HG03095 (cell line): ENCODE data around the gene TAAR6.
A peak's percentile ranks its signal among the peaks of the same experiment; 100 is the strongest.
"Not testable (repeated sequence)": the region's sequence is repeated elsewhere in the genome, so short reads cannot be mapped to it uniquely, and the experiment has no call there.

Experiments
- ATAC-seq: cut with Tn5 transposase; IDR thresholded peaks from one replicate; pipeline ENCODE4 v1.9.1; 2021; ENCODE audit warnings: moderate library complexity; ENCODE audit not compliant: unreplicated experiment

The TAAR6 gene

DNA sequence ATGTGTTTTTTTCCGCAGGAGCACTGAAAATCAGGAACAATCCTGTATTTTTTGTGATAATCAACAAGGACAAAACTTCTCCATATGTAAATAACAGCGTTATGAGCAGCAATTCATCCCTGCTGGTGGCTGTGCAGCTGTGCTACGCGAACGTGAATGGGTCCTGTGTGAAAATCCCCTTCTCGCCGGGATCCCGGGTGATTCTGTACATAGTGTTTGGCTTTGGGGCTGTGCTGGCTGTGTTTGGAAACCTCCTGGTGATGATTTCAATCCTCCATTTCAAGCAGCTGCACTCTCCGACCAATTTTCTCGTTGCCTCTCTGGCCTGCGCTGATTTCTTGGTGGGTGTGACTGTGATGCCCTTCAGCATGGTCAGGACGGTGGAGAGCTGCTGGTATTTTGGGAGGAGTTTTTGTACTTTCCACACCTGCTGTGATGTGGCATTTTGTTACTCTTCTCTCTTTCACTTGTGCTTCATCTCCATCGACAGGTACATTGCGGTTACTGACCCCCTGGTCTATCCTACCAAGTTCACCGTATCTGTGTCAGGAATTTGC, at the start of gene TAAR6:
TAAR6 (plus strand) TSS at position 102 of the 557 bp plus-strand sequence; CDS start at position 102, 0 bp downstream.
- ATAC-seq, result no peak

DNA sequence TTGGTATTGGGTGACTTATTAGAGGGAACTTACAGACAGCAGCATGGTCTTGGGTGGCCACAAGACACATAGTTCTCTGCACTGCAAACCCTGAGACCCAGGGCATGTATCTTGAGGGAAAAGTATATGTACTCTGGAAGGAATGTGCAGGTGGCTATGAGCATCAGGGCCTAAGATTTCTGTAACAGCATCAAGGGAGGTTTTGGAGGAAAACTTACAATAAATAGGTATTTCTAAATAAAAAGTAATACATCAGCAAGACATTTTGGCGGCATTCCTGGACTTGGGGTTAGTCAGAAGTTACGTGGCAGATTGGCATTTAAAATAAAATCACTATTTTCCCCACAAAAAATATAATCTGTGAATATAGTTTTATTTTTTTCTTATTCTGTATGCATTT, 49.2 kb upstream of the TAAR6 start:
- no peak for ATAC-seq

- ATAC-seq, result no peak
Observed at GRCh38 chr6:132524646-132525045, 45.5 kb upstream of the TAAR6 start.

DNA sequence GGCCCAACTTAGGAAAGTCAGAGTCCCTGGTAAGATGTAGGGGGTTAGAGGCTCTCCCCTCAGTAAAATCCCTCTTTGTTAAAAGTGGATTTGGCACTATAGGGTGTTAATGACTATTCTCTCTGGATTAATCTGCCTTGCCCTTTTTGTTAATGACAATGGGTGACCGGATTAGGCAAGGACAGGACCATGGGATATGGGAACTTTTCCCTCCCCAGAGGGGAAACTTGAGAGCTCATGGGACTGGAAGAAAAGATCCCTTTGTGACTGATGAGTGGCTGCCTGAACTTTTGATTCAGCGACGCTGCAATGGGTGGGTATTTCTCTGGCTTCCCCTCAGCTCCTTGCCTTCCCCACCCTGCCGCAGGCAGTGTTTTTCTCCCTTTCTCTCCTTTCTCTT, 44.3 kb upstream of the TAAR6 start:
- no peak for ATAC-seq

DNA sequence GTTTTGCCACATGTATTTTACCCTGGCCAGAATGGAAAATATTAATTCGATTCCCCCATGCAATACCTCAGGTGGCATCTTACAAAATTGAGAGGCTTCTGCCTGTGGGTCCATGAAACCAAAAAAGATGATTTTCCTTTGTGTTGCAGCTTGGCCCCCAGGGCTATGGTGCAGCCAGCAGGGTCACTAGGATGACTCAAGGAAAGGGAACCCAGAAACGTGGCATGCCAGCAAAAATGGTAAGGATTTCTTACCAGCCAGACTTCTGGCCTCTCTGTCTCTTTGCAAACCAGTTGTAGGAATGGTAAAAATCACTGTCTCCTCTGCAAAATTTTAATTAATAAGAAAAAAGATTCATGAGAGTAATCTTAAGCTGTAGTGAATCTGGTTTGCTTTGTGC, 43.7 kb upstream of the TAAR6 start:
- ATAC-seq, result no peak

GRCh38 chr6:132527791-132528190, 42.3 kb upstream of the TAAR6 start:
- ATAC-seq, result no peak

- peak; percentile 89 for ATAC-seq
Observed at GRCh38 chr6:132530293-132530974, 39.7 kb upstream of the TAAR6 start.

DNA sequence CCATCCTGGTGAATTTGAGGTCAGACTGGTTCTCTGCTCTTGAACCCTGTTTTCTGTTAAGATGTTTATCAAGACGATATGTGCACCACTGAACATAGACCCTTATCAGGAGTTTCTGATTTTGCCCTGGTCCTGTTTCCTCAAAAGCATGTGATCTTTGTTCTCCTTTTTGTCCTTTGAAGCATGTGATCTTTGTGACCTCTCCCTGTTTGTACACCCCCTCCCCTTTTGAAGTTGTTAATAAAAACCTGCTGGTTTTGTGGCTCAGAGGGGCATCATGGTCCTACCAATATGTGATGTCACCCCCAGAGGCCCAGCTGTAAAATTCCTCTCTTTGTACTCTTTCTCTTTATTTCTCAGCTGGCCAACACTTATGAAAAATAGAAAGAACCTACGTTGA, 35.6 kb upstream of the TAAR6 start:
- ATAC-seq, result not testable (repeated sequence)

DNA sequence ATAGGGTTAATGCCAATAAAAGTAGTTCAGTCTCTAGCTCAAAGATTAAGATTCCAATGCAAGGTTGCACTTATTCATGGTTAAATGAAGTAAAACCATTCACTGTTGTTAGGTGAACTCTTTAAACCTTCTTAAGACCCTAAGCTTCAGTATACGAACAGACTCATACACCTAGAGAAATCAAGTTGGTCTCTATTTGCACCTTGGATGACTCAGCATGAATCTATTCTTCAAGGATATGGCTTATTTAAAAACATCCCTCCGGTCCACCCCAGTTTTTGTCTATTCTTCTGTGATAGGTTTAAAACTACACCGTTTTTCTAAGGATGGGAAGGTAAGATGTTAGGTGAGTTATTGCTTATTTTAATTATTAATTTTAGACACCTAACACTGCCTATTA, 33.0 kb upstream of the TAAR6 start:
- no peak for ATAC-seq

DNA sequence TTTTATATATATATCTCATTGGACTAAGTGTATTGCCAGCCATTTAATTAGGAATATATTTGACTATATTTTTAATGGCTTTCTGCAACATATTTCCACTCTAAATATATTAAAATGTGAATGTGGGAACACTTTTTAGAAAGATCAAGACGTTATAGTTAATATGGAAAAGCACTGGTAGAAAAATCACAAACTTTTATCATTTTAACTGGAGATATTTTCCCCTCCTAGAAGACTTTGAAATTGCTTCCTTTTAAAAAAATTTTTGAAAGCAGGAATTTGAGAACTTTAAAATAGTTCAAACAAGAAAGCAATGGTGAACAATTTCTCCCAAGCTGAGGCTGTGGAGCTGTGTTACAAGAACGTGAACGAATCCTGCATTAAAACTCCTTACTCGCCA, 32.1 kb upstream of the TAAR6 start, which contains the start of gene TAAR9:
TAAR9 (plus strand) TSS at position 301 of the 400 bp plus-strand sequence; CDS start at position 314, 13 bp downstream.
- ATAC-seq, result no peak

DNA sequence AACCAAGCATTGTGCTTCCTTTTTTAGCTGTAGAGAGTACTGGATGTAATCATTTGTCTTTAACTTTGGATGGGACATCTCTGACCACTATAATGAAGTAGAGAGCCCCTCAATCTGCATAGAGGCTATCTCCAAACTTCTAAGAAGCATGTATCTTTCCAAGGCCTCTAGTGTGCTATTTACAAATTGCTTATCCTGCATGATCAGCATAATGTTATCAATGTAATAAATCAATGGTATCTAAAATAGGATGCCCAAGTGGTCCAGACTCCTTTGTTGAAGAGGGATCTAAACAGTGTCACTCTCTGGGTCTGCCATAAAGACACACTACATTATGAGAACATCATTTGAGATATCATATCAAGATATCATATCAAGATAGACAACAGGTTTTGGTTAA, 25.3 kb upstream of the TAAR6 start:
- no peak for ATAC-seq

DNA sequence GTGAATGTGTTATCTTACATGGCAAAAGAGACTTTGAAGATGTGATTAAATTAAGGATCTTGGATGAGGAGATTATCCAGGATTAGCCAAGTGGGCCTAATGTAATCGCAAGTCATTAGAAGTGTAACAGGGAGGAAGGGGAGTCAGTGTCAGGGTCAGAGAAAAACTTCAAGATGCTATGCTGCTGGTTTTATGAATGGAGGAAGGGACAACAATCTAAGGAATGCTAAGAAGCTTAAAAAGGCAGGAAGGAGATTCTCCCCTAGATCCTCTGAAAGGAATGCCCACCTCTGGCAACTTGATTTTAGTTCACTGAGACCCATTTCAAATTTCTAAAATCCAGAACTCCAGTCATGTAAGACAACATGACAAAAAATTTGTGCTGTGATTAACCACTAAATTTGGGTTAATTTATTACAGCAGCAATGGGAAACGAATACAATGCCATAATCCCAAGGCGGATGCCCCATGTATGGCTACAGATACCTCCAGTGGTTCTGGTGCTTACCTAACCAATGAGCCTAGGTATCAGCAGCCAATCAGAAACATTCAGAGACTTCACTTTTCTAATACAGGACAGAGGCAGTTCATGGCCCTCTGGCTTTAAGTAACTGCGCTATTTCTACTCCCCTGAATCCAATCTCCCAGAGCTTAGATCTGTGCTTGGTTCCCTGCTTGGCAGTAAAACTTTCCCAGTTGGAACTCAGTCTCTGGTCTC, 21.2 kb upstream of the TAAR6 start:
- no peak for ATAC-seq

GRCh38 chr6:132551214-132551613, 18.9 kb upstream of the TAAR6 start:
- ATAC-seq, result no peak

GRCh38 chr6:132552372-132552771, 17.8 kb upstream of the TAAR6 start, which contains the start of gene TAAR8:
TAAR8 (plus strand) TSS chr6:132552672; CDS start chr6:132552693, 21 bp downstream.
- no peak for ATAC-seq

DNA sequence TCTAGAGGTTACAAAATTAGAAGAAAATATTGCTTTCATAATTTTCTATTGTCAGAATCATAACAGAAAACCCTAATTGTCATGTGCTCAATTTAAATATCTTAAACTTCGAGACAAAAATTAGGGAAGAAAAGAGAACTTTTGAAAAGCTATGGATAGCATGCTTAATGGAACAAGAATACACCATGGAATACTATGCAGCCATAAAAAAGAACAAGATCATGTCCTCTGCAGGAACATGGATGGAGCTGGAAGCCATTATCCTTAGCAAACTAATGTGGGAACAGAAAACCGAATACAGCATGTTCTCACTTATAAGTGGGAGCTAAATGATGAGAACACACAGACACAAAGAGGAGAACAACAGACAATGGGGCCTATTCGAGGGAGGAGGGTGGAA, 10.0 kb upstream of the TAAR6 start:
- not testable (repeated sequence) for ATAC-seq

DNA sequence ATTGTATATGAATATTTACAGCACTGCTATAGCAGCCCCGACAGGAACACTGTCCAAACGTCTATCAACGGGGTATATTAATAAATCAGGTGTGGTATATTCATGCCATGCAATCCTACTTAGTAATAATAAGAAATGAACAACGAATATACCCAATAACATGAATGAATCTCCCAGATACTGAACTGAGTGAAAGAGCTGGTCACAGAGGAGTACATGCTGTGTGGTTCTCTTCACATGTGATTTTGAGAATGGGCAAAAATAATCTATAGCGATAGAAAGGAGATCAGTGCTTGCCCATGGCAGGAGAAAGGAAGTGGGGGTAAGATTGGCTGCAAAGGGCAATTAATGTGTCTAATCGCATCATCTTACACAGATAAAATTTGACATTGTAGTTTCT, 3.7 kb upstream of the TAAR6 start:
- no peak for ATAC-seq

DNA sequence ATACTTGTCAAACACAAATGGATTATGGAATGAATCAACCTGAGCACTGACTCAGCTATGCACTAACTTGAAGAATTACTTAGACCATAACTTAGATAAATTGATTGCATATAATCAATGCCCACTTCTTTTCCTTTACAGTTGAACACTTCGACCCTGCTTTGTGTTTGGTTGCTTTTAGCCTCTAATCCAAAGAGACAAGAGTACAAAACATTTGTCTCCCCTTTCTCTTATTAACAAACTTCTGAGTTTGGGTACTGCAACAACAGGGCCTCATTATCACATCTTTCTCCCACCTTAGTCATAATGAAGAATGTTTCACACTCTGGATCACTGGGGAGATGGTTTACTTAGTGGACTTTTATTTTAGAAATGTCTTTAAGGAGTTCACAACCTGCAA, 2.6 kb upstream of the TAAR6 start:
- ATAC-seq, result no peak

DNA sequence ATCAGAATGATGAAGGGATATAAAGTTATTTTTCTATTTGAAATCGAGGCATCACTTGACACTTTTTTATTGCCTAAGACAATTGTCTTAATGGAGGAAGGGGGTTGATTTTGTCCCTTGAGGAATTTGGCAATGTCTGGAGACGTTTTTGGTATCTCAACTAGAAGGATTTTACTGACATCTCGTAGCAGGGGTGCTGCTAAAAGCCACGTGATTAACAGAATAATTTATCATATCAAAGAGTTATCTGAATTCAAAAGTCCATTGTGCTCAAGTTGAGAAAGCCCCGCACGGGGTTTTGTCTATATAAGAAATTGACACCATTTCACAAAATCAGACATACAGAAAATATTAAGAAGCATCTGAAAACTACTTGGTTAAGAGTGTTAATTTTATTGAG, 1.5 kb upstream of the TAAR6 start:
- ATAC-seq, result no peak

DNA sequence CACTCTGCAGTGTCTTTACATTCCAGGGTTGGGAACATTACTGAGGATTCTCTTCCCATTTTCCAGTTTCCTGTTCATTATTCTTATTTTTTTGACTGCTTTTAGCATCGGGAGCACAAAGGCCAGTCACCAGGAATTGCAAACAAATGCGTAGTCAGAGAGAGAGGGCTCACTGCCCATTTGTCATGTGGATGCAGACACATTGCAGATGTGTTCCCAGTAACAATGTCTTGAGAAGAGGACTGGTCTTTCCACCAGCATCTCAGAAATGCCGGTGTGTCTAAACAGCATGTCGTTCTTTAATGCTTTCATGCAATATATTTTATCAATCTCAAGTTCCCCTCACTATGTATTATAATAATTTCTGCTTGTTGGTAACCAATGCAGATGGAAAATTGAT, 952 bp upstream of the TAAR6 start:
- no peak for ATAC-seq

DNA sequence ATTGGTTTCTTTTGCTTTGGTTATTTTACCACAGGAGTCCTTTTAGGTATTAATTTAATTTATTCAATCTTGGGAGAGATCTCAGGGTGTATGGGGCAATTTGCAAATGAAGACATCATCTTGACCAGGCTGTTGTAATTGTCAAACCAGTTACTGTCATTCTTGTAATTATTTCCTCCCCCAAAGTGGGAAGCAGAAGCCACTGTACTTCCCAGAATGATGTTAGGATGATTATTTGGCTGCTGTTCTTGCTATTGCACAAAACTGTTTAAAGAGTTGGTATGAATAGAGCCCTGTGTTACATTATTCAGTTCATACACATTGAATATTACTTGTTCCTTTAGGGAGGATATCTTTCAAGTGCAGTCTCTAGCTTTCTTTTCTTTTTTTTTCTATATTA, 1.7 kb downstream of the TAAR6 start:
- no peak for ATAC-seq

DNA sequence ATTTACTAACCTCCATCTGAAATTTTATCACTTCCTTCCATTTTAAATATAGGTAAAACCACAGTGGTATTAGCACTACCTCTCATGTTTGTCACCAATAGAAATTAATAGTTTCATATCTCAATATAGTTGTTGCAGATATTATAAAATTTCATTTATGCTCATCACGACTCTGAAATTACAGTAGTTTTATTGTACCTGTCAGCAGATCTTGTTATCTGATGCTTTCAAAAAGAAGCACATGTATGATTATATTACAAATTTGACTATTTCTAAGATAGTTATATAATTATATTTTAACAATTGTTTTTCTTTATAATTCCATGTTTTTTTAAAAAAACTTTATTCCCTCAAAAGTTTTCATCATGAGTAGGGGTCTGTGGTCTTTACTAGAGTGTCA, 14.6 kb downstream of the TAAR6 start:
- no peak for ATAC-seq

DNA sequence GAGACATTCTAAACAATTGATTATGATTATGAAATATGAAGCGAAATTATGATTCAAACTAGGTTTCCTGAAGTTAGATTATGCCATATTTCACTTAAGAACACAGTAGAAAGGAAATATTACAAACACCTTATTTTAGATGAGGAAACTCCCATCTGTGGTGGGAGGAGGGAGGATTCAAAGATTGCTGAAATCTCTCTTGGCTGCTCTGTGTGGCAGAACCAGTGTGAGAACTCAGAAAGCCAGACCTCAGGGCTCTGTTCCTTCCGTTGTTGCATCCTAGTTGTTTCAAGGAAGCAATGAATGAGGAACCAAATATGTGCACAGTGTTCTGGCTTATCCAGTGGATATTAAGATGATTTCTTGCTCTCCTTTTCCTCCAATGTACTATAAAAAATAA, 17.3 kb downstream of the TAAR6 start:
- no peak for ATAC-seq
